Upper lobe of left lung (tissue), 4 donors: Measurements from ENCODE around the gene CACNB3.

Experiments used
- CTCF ChIP-seq, 6 experiments: fragments of 450-650 bp in 4 of 6; fragments of 200-600 bp in 2 of 6; sonication (generic) in 2 of 6; IDR thresholded peaks; one replicate each; pipeline ENCODE4 v1.5.1; 2016 to 2019; ENCODE audit warnings: antibody characterized with exemption in 6 of 6
- EP300 ChIP-seq, 4 donors: sonication (generic); formaldehyde crosslinking; IDR thresholded peaks; one replicate each; pipeline ENCODE4 v1.5.1; 2017; ENCODE audit warnings: antibody characterized with exemption in 4 of 4, control low read depth in 2 of 4
- POLR2AphosphoS5 ChIP-seq, 2 donors: sonication (generic); formaldehyde crosslinking; IDR thresholded peaks; one replicate each; pipeline ENCODE4 v1.5.1; 2017; ENCODE audit warnings: antibody characterized with exemption in 2 of 2

GRCh38 chr12:48875944-48876515 lies 57.7 kb downstream of the CACNB3 start:
- TF ChIP-seq CTCF (IDR thresholded peaks at IDR 0.05) = no peak
- TF ChIP-seq POLR2AphosphoS5 (IDR thresholded peaks at IDR 0.05) = no peak
- TF ChIP-seq EP300 (IDR thresholded peaks at IDR 0.05) = no peak
